GM21423 (cell line): ENCODE data around the gene OR13J1.

Source experiments
- ATAC-seq: cut with Tn5 transposase; IDR thresholded peaks from one replicate; pipeline ENCODE4 v1.9.1; 2021; ENCODE audit warnings: mild to moderate bottlenecking, moderate library complexity; ENCODE audit not compliant: unreplicated experiment

The OR13J1 gene

DNA sequence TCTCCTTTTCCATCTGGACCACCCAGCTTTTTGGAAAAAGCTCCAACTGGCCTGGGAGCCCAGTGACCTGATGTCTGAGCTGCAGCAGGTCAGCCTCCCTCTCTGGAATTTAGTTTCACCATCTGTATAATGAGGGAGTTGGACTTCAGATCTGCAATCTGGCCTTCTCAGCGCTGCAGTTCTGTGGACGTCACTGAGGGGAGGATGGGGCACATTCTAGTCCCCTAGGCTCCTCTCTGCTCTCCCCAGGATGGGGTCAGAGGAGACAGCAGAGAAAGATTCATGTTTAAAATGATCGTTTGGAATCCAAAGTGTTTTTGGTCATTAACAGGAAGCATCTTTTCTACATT lies 10.2 kb downstream of the OR13J1 start:
- no peak for ATAC-seq

GRCh38 chr9:35859310-35859989 lies 10.8 kb downstream of the OR13J1 start:
- no peak for ATAC-seq

DNA sequence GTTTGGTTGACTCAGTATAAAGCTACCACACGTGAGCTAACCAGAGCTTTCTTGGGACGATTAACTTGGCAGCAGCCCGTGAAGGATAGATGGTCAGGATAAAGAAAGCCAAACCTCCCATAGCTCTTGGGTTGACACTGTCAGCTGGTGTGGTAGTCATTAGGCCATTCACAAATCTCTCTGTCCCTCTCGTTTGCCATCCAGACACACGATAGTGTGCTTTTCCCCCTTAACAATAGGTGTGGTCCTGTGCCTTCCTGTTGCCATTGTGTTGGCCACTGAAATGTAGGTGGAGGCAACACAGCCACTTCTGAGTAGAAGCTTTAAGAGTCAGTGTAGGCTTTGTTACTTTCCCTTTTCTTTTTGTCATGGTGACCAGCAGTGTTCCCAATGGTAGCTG lies 11.7 kb downstream of the OR13J1 start:
- no peak for ATAC-seq

- ATAC-seq = no peak
These were observed 13.3 kb downstream of the OR13J1 start for GRCh38 chr9:35856882-35857281.

DNA sequence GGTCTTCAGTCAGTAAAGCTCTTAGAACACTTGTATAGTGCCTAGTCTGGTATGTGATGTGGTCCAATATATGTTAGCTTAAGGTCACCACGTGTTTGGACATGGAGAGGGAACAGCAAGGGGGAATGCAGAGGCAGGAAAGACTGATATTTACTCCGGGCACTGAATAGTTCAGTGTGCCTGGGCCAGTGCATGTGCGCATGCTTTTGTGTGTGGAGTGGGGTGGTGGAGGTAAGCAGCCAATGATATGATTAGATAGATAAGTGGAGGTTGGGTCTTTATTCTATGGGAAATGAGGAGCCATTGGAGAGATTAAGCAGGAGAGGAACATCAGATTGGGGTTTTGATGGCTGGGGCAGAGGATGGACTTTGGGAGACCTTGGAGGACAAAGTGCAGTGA lies 14.0 kb downstream of the OR13J1 start:
- no peak for ATAC-seq

DNA sequence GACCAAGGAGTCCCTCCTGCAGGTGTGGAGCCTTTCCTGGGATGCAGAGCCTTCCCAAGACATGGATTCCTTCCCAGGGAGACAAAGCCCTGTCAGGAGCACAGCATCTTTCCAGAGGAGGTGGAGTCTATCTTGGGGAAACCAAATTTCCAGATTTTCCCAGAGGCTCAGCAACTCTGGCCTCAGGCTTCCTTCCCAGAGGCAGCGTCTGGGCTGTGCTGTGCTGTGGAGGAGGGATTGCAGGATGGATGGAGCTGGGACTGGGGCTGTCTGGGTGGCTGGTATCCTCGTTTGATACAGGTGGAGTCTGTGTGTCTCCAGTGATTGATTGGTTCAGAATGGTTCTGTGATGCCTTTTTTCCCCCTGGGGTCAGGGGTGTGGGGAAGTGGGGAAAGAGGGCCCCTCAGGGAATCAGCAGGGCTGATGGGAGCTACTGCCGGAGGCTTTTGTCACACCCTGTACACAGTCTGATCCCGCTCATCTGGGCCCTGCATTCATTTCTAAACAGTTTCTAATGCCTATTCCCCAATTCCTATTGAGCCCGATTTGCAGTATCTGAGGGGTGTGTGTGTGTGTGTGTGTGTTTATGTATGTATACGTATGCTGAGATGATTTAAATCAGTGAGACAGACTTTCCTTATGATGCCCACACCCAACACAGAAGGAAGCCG lies 16.0 kb downstream of the OR13J1 start:
- ATAC-seq = no peak

GRCh38 chr9:35852876-35853865 lies 17.0 kb downstream of the OR13J1 start:
- no peak for ATAC-seq

DNA sequence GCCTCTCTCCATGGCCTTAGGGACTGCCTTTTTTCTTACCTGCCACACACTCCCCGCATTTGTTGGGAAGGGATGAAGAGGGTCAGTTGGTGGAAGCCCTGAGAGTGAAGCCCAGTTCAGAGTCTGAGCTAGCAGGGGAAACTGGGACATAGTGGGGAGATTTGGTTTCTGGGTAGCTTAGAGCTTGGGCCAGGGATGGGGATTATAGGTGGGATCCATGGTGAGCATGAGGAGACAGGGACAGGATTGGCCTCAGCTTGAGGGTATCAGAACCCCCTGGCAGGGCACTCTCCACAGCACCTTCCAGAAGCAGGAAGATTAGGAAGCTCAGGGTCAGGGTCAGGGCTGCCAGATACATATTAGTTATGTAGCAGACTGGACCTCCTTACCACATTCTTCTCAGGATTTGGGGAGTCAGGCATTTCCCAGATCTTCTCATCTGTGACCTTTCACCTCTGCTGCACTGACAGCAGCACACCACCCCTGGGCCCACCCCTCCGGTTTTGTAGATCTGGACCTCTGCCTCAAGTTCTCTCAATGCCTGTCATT lies 17.9 kb downstream of the OR13J1 start:
- ATAC-seq = no peak

GRCh38 chr9:35847792-35848572 lies 22.2 kb downstream of the OR13J1 start:
- peak; percentile 89 for ATAC-seq

DNA sequence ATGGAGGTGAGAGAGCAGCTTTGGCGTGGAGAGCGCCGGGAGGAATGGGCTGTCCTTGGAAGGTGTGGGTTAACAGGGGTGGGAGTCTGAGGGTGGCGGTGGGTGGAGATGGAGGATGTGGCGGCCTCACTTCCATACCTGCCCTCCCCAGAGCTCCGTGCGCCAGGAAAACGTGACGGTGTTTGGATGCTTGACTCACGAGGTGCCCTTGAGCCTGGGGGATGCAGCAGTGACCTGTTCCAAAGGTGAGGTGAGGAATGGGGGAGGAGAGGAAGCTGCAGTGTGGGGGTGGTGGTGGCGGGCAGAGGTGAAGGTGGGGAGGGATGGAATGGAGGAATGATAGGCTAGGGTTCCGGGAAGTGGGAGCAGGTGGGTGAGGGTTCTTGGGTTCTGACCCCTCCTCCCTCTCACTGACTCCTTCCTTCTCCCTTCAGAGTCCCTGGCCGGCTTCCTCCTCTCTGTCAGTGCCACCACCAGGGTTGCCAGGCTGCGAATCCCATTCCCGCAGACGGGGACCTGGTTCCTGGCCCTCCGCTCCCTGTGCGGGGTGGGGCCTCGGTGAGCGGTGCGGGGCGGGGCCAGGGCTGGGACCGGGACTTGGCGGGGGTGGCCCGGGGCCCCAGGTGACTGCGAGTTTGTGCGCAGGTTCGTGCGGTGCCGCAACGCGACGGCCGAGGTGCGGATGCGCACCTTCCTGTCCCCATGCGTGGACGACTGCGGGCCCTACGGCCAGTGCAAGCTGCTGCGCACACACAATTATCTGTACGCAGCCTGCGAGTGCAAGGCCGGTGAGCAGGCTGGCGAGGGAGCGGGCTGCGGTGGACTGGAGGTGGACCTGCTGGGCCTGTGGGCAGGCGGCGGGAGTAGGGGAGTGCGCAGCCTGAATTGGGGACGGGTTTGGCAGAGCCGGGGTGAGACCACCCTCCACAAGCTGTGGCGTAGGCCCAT lies 24.1 kb downstream of the OR13J1 start:
- no peak for ATAC-seq

DNA sequence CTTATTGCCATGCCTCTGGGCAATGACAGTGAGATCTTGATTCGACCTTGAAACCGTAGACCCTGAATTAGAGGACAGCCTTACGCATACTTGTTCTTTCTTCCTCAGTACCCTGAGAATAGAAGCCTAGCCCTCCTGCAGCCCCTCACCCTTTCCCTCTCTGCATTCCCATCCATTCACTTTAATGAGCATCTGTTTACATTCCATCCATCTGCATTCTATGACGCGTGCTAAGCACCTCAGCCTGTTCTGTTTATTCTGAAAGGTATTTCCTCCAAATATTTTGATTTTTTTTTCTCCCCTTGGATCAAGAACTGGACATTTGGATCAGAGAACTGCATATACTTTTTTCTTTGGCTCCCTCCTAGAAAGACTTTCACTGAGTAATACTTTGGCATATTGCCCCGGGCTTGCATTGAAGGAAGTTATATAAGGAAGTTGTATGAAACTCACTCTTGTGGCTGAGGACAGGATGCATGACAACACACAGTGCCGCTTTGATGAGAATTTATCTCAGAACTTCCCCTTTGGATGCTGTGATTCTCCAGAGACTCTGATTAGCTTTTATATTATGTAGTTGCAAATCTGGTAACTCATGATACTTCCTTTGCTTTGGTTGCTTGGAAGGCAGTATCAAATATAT lies 25.5 kb downstream of the OR13J1 start:
- no peak for ATAC-seq

- peak; percentile 52 for ATAC-seq
These were observed 27.4 kb downstream of the OR13J1 start for GRCh38 chr9:35842795-35843194.

- ATAC-seq = no peak
These were observed 28.0 kb downstream of the OR13J1 start for GRCh38 chr9:35842020-35842745.

DNA sequence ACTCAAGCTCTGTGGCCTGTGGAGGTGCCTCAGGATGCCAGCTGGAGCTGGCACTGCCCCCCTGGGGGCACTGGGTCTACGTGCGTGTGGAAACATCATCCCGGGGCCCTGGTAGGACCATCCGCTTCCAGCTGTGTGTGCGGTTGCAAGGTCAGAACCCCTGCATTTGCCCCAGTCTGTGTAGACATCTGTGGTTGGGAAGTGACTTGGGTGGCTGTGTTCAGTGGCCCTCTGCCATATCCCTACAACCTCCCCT lies 28.6 kb downstream of the OR13J1 start:
- no peak for ATAC-seq

- ATAC-seq = no peak
These were observed 29.1 kb downstream of the OR13J1 start for GRCh38 chr9:35840881-35841644.

DNA sequence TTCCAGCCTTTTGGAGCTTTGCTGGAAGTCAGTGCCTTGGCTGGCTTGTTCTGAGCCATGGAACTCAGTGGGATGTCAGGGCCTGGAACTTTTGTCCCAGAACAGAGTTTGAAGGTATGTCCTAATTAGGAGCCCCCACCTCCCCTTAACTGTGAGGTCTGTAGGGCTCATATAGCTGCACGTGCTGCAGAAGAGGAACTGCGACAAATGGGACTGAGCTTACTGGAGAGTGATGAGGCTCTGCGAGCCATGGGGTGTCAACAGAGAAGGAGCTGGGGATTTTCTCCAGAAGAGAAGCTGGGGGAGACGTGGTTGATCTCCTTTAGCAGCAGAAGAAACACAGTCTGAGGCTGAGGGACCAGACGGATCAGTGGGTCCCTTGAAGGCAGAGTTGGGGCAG lies 30.3 kb downstream of the OR13J1 start:
- ATAC-seq = no peak

- no peak for ATAC-seq
These were observed 33.6 kb downstream of the OR13J1 start for GRCh38 chr9:35836595-35836994.

- no peak for ATAC-seq
These were observed 34.4 kb downstream of the OR13J1 start for GRCh38 chr9:35835766-35836165.
